H9 (cell line): Measurements from ENCODE around the gene SMIM28. TPM values are rescaled to one million over a fixed set of nuclear protein-coding genes. Genes with fewer than 3 reads are reported as not detected.

ENCODE experiments used
- DNase-seq: peaks from one replicate; pipeline ENCODE4 v3.0.0-alpha.2; 2017
- H2AFZ ChIP-seq: one replicate; pipeline ENCODE4 v1.6.1; 2013; ENCODE audit warnings: mild to moderate bottlenecking, low read length, control low read depth, moderate library complexity
- H2AK5ac ChIP-seq: 2 replicates; pipeline ENCODE4 v1.6.1; 2013; ENCODE audit warnings: low read length, control low read depth, mixed read lengths; ENCODE audit not compliant: insufficient read length
- H2BK120ac ChIP-seq: one replicate; pipeline ENCODE4 v1.6.1; 2013; ENCODE audit warnings: low read depth, mild to moderate bottlenecking, low read length, control low read depth, inconsistent platforms; ENCODE audit not compliant: poor library complexity, severe bottlenecking
- H2BK12ac ChIP-seq: 2 replicates; pipeline ENCODE4 v1.6.1; 2013; ENCODE audit warnings: low read length, control low read depth, mixed read lengths, low read depth; ENCODE audit not compliant: insufficient read length
- H2BK15ac ChIP-seq: 2 replicates; pipeline ENCODE4 v1.6.1; 2013; ENCODE audit warnings: low read depth, low read length, control low read depth
- H2BK20ac ChIP-seq: one replicate; pipeline ENCODE4 v1.6.1; 2013; ENCODE audit warnings: low read depth, mild to moderate bottlenecking, low read length, control low read depth, inconsistent platforms; ENCODE audit not compliant: poor library complexity, severe bottlenecking
- H2BK5ac ChIP-seq: 2 replicates; pipeline ENCODE4 v1.6.1; 2013; ENCODE audit warnings: low read length, control low read depth, mixed read lengths; ENCODE audit not compliant: insufficient read length
- H3K14ac ChIP-seq: 2 replicates; pipeline ENCODE4 v1.6.1; 2013; ENCODE audit warnings: low read length, control low read depth; ENCODE audit not compliant: insufficient read depth
- H3K18ac ChIP-seq: 2 replicates; pipeline ENCODE4 v1.6.1; 2013; ENCODE audit warnings: low read depth, mild to moderate bottlenecking, mixed read lengths, low read length, control low read depth; ENCODE audit not compliant: insufficient read length
- H3K23ac ChIP-seq: 2 replicates; pipeline ENCODE4 v1.6.1; 2013; ENCODE audit warnings: low read length, control low read depth, mixed read lengths, low read depth; ENCODE audit not compliant: insufficient read length
- H3K23me2 ChIP-seq: 2 replicates; pipeline ENCODE4 v1.6.1; 2013; ENCODE audit warnings: low read depth, mild to moderate bottlenecking, mixed read lengths, low read length, control low read depth; ENCODE audit not compliant: insufficient read length, poor library complexity, severe bottlenecking
- H3K27ac ChIP-seq: 2 replicates; pipeline ENCODE4 v1.5.1; 2013; ENCODE audit warnings: low read length, control low read depth, mixed read lengths, low read depth; ENCODE audit not compliant: insufficient read length
- H3K27me3 ChIP-seq: 2 replicates; pipeline ENCODE4 v1.6.1; 2013; ENCODE audit warnings: low read length, control low read depth, inconsistent platforms; ENCODE audit not compliant: insufficient read depth
- H3K4ac ChIP-seq: 2 replicates; pipeline ENCODE4 v1.6.1; 2013; ENCODE audit warnings: low read depth, mild to moderate bottlenecking, control low read depth, inconsistent platforms, low read length, moderate library complexity
- H3K4me1 ChIP-seq: 2 replicates; pipeline ENCODE4 v1.6.1; 2013; ENCODE audit warnings: low read length, control low read depth, inconsistent platforms; ENCODE audit not compliant: insufficient read depth
- H3K4me2 ChIP-seq: 2 replicates; pipeline ENCODE4 v1.6.1; 2013; ENCODE audit warnings: low read length, control low read depth, mixed read lengths; ENCODE audit not compliant: insufficient read length, insufficient read depth
- H3K56ac ChIP-seq: 2 replicates; pipeline ENCODE4 v1.6.1; 2013; ENCODE audit warnings: low read depth, mild to moderate bottlenecking, mixed read lengths, low read length, control low read depth; ENCODE audit not compliant: insufficient read length
- H3K79me1 ChIP-seq: 2 replicates; pipeline ENCODE4 v1.6.1; 2013; ENCODE audit warnings: low read depth, mild to moderate bottlenecking, moderate library complexity, low read length, control low read depth, inconsistent platforms; ENCODE audit not compliant: insufficient read depth, poor library complexity, severe bottlenecking
- H3K79me2 ChIP-seq: 2 replicates; pipeline ENCODE4 v1.6.1; 2013; ENCODE audit warnings: low read length, control low read depth, inconsistent platforms; ENCODE audit not compliant: insufficient read depth
- H3K9ac ChIP-seq: 2 replicates; pipeline ENCODE4 v1.6.1; 2013; ENCODE audit warnings: low read length, control low read depth, mixed read lengths; ENCODE audit not compliant: insufficient read length; ENCODE audit errors: extremely low read depth
- H3K9me3 ChIP-seq: one replicate; pipeline ENCODE4 v1.6.1; 2013; ENCODE audit warnings: low read depth, low read length, inconsistent platforms; ENCODE audit not compliant: control insufficient read depth
- H3T11ph ChIP-seq: one replicate; pipeline ENCODE4 v1.6.1; 2013; ENCODE audit warnings: mild to moderate bottlenecking, low read length, control low read depth, inconsistent platforms
- H4K20me1 ChIP-seq: one replicate; pipeline ENCODE4 v1.6.1; 2013; ENCODE audit not compliant: control insufficient read depth, insufficient read length, insufficient read depth
- H4K5ac ChIP-seq: 2 replicates; pipeline ENCODE4 v1.6.1; 2013; ENCODE audit warnings: low read depth, mild to moderate bottlenecking, mixed read lengths, low read length, control low read depth; ENCODE audit not compliant: insufficient read length
- H4K8ac ChIP-seq: replicated peaks from 2 replicates; pipeline ENCODE4 v1.6.1; 2013; ENCODE audit warnings: low read length, control low read depth, mixed read lengths, low read depth; ENCODE audit not compliant: insufficient read length
- H4K91ac ChIP-seq: 2 replicates; pipeline ENCODE4 v1.6.1; 2013; ENCODE audit warnings: low read depth, mild to moderate bottlenecking, moderate library complexity, mixed read lengths, low read length, control low read depth; ENCODE audit not compliant: insufficient read length
- H3K27ac Mint-ChIP-seq, 3 experiments: 2 replicates in 2 of 3; 3 replicates in 1 of 3; pipeline ENCODE4 v1.8.0; 2020 to 2021; ENCODE audit warnings: mixed read lengths in 3 of 3, mild to moderate bottlenecking in 1 of 3, moderate library complexity in 1 of 3
- H3K27me3 Mint-ChIP-seq: 2 replicates; pipeline ENCODE4 v1.8.0; 2021; ENCODE audit warnings: low read depth, mild to moderate bottlenecking, moderate library complexity, mixed read lengths
- H3K36me3 Mint-ChIP-seq, 3 experiments: 2 replicates in 2 of 3; 3 replicates in 1 of 3; pipeline ENCODE4 v1.8.0; 2020 to 2021; ENCODE audit warnings: low read depth in 3 of 3, mixed read lengths in 3 of 3; ENCODE audit not compliant: insufficient read depth in 1 of 3
- H3K4me1 Mint-ChIP-seq, 2 experiments: 2 replicates each; pipeline ENCODE4 v1.8.0; 2020; ENCODE audit warnings: mixed read lengths in 2 of 2
- H3K4me3 Mint-ChIP-seq, 2 experiments: 2 replicates in 1 of 2; 3 replicates in 1 of 2; pipeline ENCODE4 v1.8.0; 2020 to 2021; ENCODE audit warnings: mild to moderate bottlenecking in 2 of 2, mixed read lengths in 2 of 2, moderate library complexity in 1 of 2
- H3K9me3 Mint-ChIP-seq, 2 experiments: 2 replicates in 1 of 2; 3 replicates in 1 of 2; pipeline ENCODE4 v1.8.0; 2020; ENCODE audit warnings: mild to moderate bottlenecking in 2 of 2, mixed read lengths in 2 of 2, moderate library complexity in 1 of 2
- CTCF ChIP-seq: fragments of 200-600 bp; sonication (generic); conservative IDR thresholded peaks from 3 replicates; pipeline ENCODE4 v1.8.0; 2021; ENCODE audit warnings: antibody characterized with exemption, mild to moderate bottlenecking
- WGBS: extraction: QIAGEN DNeasy Blood & Tissue Kit; methylation state at CpG from one replicate; pipeline ENCODE4 v1.1.7; 2013; ENCODE audit warnings: missing lambda C conversion rate, low lambda C conversion rate, mixed read lengths; ENCODE audit not compliant: insufficient read length; ENCODE audit errors: extremely low coverage; 5-methylcytosine and 5-hydroxymethylcytosine counted together
- total RNA-seq: library from RNA; stranded (reverse); gene quantifications from 2 replicates; pipeline ENCODE4 v1.2.1, GENCODE V29; 2021

SMIM28 gene
- total RNA-seq, 1 experiment from 2014 or later = not detected

- no CpG with 5 or more reads among the region's 2 CpGs for WGBS
- Histone ChIP-seq H4K91ac (no peak overlapping the region), H3K79me2 (no peaks in the 10 kb centered on the region), H4K5ac (no peak overlapping the region), H2AFZ (no peak overlapping the region), H3K4me2 (no peak overlapping the region), H3K14ac (no peak overlapping the region), H3K27me3 (no peaks in the 10 kb centered on the region), H3K9ac (no peak overlapping the region), H3K18ac (no peak overlapping the region), H3K9me3 (no peaks in the 10 kb centered on the region), H3K4ac (no peak overlapping the region), H2BK120ac (no peak overlapping the region), H3K79me1 (no peaks in the 10 kb centered on the region), H2BK12ac (no peak overlapping the region), H3K56ac (no peak overlapping the region), H2AK5ac (no peak overlapping the region), H2BK5ac (no peak overlapping the region), H3K23me2 (no peaks in the 10 kb centered on the region), H3K27ac (no peak overlapping the region), H2BK20ac (no peak overlapping the region), H4K20me1 (no peaks in the 10 kb centered on the region), H3T11ph (no peak overlapping the region), H2BK15ac (no peak overlapping the region), H3K23ac (no peak overlapping the region), H3K4me1 (peaks cover 2% of the 10 kb centered on the region; the same call in 1 of the 2 replicates), H4K8ac (no peak overlapping the region)
- Mint-ChIP-seq H3K4me1 (peaks cover 20 to 25% of the 10 kb centered on the region in 2 experiments), H3K9me3 (no peaks in the 10 kb centered on the region), H3K27me3 (no peaks in the 10 kb centered on the region), H3K4me3 (no peak overlapping the region), H3K36me3 (no peaks in the 10 kb centered on the region), H3K27ac (no peak overlapping the region)
- DNase-seq = no peak
- TF ChIP-seq CTCF = no peak
Observed at GRCh38 chr6:138374815-138375214, 2.9 kb upstream of the SMIM28 start.
